Measurements from ENCODE around the gene TP53RK.

- no peak for TF ChIP-seq CTCF (IDR thresholded peaks at IDR 0.05; ENCODE audit: low read depth, low read length)
- no peak for TF ChIP-seq EZH2phosphoT487 (IDR thresholded peaks at IDR 0.05; ENCODE audit: low read depth)
Measured at GRCh38 chr20:46722450-46722849, 33.2 kb upstream of the TP53RK start.
